K562 (cell line): ENCODE measurements around the gene GPR3. TPM values are rescaled to one million over a fixed set of nuclear protein-coding genes. Genes with fewer than 3 reads are reported as not detected.
A peak's percentile ranks its signal among the peaks of the same experiment; 100 is the strongest.

Experiments
- BCLAF1 ChIP-seq, 2 experiments: fragments of 450-650 bp in 1 of 2; IDR thresholded peaks; 2 replicates each; pipeline ENCODE4 v1.6.1; 2011 to 2017; ENCODE audit warnings: low read depth in 2 of 2, antibody characterized with exemption in 1 of 2, borderline replicate concordance in 1 of 2, low read length in 1 of 2, mild to moderate bottlenecking in 1 of 2, mixed read lengths in 1 of 2; ENCODE audit not compliant: control insufficient read depth in 1 of 2
- ELF1 ChIP-seq: fragments of 200-800 bp; sonication (Bioruptor generic); IDR thresholded peaks from 2 replicates; pipeline ENCODE4 v1.6.1; 2016; ENCODE audit warnings: missing genetic modification characterization, missing compliant biosample characterization
- ETS1 ChIP-seq: conservative IDR thresholded peaks from 2 replicates; pipeline ENCODE4 v1.6.1; 2011; ENCODE audit warnings: low read depth, mild to moderate bottlenecking, low read length; ENCODE audit not compliant: control insufficient read depth
- ID3 ChIP-seq, 2 experiments: fragments of 250-450 bp in 1 of 2; fragments of 450-650 bp in 1 of 2; sonication (Bioruptor Pico) in 1 of 2; IDR thresholded peaks; 2 replicates each; pipeline versions ENCODE4 v1.6.1 to v1.8.0; 2016 to 2021; ENCODE audit warnings: mild to moderate bottlenecking in 2 of 2, moderate library complexity in 2 of 2, missing compliant biosample characterization in 1 of 2, missing genetic modification characterization in 1 of 2
- KAT2B ChIP-seq: IDR thresholded peaks from one replicate; pipeline ENCODE4 v1.6.1; 2012; ENCODE audit warnings: low read depth, mild to moderate bottlenecking, control low read depth, inconsistent platforms, low read length, moderate library complexity
- LEF1 ChIP-seq: fragments of 450-650 bp; IDR thresholded peaks from 2 replicates; pipeline ENCODE4 v1.6.1; 2016; ENCODE audit warnings: mild to moderate bottlenecking
- MTA1 ChIP-seq: fragments of 450-650 bp; IDR thresholded peaks from 2 replicates; pipeline ENCODE4 v1.6.1; 2017; ENCODE audit warnings: borderline replicate concordance
- U2AF1 ChIP-seq: fragments of 200-400 bp; formaldehyde crosslinking; optimal IDR thresholded peaks from 2 replicates; pipeline ENCODE3; 2017; ENCODE audit warnings: mild to moderate bottlenecking, low read depth, low read length, moderate library complexity
- ZBTB5 ChIP-seq: fragments of 450-650 bp; IDR thresholded peaks from 2 replicates; pipeline ENCODE4 v1.6.1; 2017; ENCODE audit warnings: antibody characterized with exemption
- ZMIZ1 ChIP-seq, 2 experiments: fragments of 150-350 bp in 1 of 2; IDR thresholded peaks; 2 replicates each; pipeline ENCODE4 v1.6.1; 2012 to 2016; ENCODE audit warnings: low read depth in 2 of 2, low read length in 2 of 2, mild to moderate bottlenecking in 1 of 2, moderate library complexity in 1 of 2
- ZNF212 ChIP-seq: fragments of 450-650 bp; formaldehyde crosslinking; IDR thresholded peaks from 2 replicates; pipeline ENCODE4 v1.4.0; 2020; ENCODE audit warnings: mild to moderate bottlenecking
- polyA plus RNA-seq, 8 experiments: library from polyadenylated mRNA; depleted of rRNA in 4 of 8; stranded (reverse) in 5 of 8; unstranded in 3 of 8; fragments of >200 nt; fragmentation: Nextera tagmentation in 2 of 8; fragmentation: Illumina TruSeq in 1 of 8; extraction: Ambion mirVana in 2 of 8; extraction: Trizol in 1 of 8; gene quantifications; 2 replicates each; pipeline versions ENCODE4 v1.2.1 to v1.2.3, GENCODE V29; 2011 to 2014; ENCODE audit warnings: inconsistent platforms in 1 of 8, missing spikeins in 1 of 8
- total RNA-seq, 7 experiments: library from RNA; depleted of rRNA in 6 of 7; stranded (reverse); fragments of >200 nt in 6 of 7; fragmentation: Illumina TruSeq in 2 of 7; extraction: Trizol in 2 of 7; gene quantifications; 2 replicates each; pipeline versions ENCODE4 v1.2.1 to v1.2.3, GENCODE V29; 2011 to 2021; ENCODE audit warnings: low replicate concordance in 1 of 7

The GPR3 gene
- total and polyA plus RNA-seq, 9 of the 15 experiments (the other 6 are each of a cell fraction or from before 2014, with no cell fraction given) = 0.24 to 11.5 (median 3.7) TPM

GRCh38 chr1:27428316-27429028 lies 36.0 kb downstream of the GPR3 start (continued):
- TF ChIP-seq BCLAF1 (IDR thresholded peaks at IDR 0.05; ENCODE audit: borderline replicate concordance in 1 of 2, control insufficient read depth in 1 of 2, low read depth in 2 of 2, low read length in 1 of 2) (peak in 1 of 2 experiments; percentile 48; a peak in 1 of 4 replicates), ID3 (CRISPR knock-in tag; IDR thresholded peaks at IDR 0.05) (no peak), ID3 (tag; IDR thresholded peaks at IDR 0.05) (no peak), ZNF212 (CRISPR knock-in tag) (no peak), U2AF1 (no peak), KAT2B (no peak), ZBTB5 (no peak), LEF1 (peak; percentile 78; the same call in 1 of the 2 replicates), ZMIZ1 (IDR thresholded peaks at IDR 0.05; ENCODE audit: low read depth in 2 of 2, low read length in 2 of 2) (peak in 1 of 2 experiments; percentile 65; a peak in 2 of 4 replicates), ETS1 (no peak), ELF1 (tag) (no peak), MTA1 (peak; percentile 77; the same call in 1 of the 2 replicates)
